Measurements from ENCODE around the gene PCSK5.

GRCh38 chr9:75855509-75855908 lies 35.0 kb upstream of the PCSK5 start:
- TF ChIP-seq, protein P1, sequence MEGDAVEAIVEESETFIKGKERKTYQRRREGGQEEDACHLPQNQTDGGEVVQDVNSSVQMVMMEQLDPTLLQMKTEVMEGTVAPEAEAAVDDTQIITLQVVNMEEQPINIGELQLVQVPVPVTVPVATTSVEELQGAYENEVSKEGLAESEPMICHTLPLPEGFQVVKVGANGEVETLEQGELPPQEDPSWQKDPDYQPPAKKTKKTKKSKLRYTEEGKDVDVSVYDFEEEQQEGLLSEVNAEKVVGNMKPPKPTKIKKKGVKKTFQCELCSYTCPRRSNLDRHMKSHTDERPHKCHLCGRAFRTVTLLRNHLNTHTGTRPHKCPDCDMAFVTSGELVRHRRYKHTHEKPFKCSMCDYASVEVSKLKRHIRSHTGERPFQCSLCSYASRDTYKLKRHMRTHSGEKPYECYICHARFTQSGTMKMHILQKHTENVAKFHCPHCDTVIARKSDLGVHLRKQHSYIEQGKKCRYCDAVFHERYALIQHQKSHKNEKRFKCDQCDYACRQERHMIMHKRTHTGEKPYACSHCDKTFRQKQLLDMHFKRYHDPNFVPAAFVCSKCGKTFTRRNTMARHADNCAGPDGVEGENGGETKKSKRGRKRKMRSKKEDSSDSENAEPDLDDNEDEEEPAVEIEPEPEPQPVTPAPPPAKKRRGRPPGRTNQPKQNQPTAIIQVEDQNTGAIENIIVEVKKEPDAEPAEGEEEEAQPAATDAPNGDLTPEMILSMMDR (IDR thresholded peaks at IDR 0.05), result no peak
- no peak for TF ChIP-seq EZH2 (IDR thresholded peaks at IDR 0.05; ENCODE audit: borderline replicate concordance, insufficient read depth, low read depth, low read length, poor library complexity, severe bottlenecking)
